ENCODE data around the gene TMEM131. TPM values are rescaled to one million over a fixed set of nuclear protein-coding genes. Genes with fewer than 3 reads are reported as not detected.

Gene TMEM131
- total and polyA plus RNA-seq, 9 donors = 25.4 to 54.7 (median 41.6) TPM

DNA sequence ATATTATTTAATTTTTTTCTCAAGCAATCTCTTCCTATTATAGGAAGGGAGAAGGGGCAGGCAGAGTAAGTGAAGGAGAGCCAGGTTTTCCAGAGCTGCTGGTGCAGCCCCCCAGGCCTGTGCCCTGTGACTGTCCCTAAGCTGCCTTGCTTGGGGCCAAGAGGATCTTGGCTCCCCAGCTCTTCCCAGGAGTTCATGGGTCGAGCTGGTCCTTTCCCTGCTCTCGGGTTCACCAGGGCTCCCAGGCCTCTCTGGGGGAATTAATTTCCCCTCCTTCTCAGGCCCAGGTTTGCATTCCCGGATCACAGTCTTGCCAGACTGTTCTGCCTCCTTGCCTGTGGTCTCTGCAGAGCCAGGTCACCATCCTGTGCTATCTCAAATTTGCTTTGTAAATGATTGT is 12.7 kb upstream of the TMEM131 start:
- Histone ChIP-seq H3K9me3 (replicated peaks; ENCODE audit: control insufficient read depth, low read depth, low read length) (no peaks in the 10 kb centered on the region), H3K36me3 (ENCODE audit: control insufficient read depth, insufficient read depth, low read length) (no peaks in the 10 kb centered on the region), H3K27me3 (ENCODE audit: control insufficient read depth, insufficient read depth, low read length) (no peaks in the 10 kb centered on the region), H3K4me1 (ENCODE audit: control insufficient read depth, insufficient read depth, low read length) (peaks cover 17% of the 10 kb centered on the region), H3K4me3 (ENCODE audit: low read length) (no peak overlapping the region), H3K27ac (ENCODE audit: low read length) (no peak overlapping the region)
- WGBS (ENCODE audit: insufficient coverage) = 40% methylated on average over 1 of the region's 3 CpGs
- no peak for DNase-seq

DNA sequence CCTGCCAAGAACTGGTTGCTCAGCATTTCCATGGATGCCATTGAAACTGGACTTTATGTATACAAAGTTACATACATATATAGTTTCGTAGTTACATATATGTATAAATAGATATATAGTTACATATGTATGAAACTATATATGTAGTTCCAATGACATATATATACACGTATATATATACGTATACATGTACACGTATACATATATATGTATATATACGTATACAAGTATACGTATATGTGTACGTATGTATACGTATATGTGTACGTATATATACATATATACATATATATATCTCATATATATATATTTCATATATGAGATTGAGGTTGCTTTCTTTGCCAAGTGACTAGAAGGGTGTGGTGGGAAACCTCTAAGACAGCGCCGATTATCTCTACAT is 10.6 kb upstream of the TMEM131 start:
- Histone ChIP-seq H3K36me3 (ENCODE audit: control insufficient read depth, insufficient read depth, low read length) (no peaks in the 10 kb centered on the region), H3K27me3 (ENCODE audit: control insufficient read depth, insufficient read depth, low read length) (no peaks in the 10 kb centered on the region), H3K27ac (ENCODE audit: low read length) (no peak overlapping the region), H3K4me1 (ENCODE audit: control insufficient read depth, insufficient read depth, low read length) (peaks cover 13% of the 10 kb centered on the region), H3K4me3 (ENCODE audit: low read length) (no peak overlapping the region), H3K9me3 (replicated peaks; ENCODE audit: control insufficient read depth, low read depth, low read length) (no peaks in the 10 kb centered on the region)
- no CpG with 5 or more reads among the region's 11 CpGs for WGBS (ENCODE audit: insufficient coverage)
- DNase-seq = no peak

DNA sequence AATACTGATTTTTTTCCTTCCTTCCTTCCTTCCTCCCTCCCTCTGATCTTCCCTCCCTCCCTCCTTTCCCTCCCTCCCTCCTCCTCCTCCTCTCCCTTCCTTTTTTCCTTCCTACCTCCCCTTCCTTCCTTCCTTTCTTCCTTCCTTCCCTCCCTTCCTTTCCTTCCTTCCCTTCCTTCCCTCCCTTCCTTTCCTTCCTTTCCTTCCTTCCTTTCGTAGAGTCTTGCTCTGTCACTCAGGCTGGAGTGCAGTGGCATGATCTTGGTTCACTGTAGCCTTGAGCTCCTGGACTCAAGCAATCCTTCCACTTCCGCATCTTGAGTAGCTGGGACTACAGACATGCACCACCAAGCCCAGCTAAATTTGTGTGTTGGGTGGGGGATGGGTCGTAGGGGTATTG is 8.9 kb upstream of the TMEM131 start:
- Histone ChIP-seq H3K27me3 (ENCODE audit: control insufficient read depth, insufficient read depth, low read length) (no peaks in the 10 kb centered on the region), H3K4me3 (ENCODE audit: low read length) (no peak overlapping the region), H3K36me3 (ENCODE audit: control insufficient read depth, insufficient read depth, low read length) (no peaks in the 10 kb centered on the region), H3K4me1 (ENCODE audit: control insufficient read depth, insufficient read depth, low read length) (peaks cover 3% of the 10 kb centered on the region), H3K27ac (ENCODE audit: low read length) (no peak overlapping the region), H3K9me3 (replicated peaks; ENCODE audit: control insufficient read depth, low read depth, low read length) (no peaks in the 10 kb centered on the region)
- WGBS (ENCODE audit: insufficient coverage) = no CpG with 5 or more reads among the region's 3 CpGs
- no peak for DNase-seq

DNA sequence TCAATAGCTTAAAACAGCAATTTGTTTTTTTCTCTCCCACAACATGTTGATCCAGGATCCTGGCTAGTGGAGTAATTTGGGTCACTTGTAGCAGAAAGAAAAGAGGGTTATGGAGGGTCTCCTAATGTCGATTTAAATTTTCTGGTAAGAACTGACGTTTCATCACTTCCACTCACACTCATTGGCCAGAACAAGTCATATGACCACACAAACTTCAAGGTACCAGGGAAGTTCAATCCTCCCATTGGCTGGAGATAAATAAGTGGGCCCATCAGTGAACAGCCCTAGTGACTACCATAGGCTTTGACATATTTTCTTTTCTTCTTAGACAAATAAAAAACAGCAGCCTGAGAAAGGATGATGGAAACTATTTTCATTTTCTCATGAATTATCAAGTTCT is 8.3 kb upstream of the TMEM131 start:
- DNase-seq = no peak
- peaks cover 3% of the 10 kb centered on the region for H3K4me1 ChIP-seq (ENCODE audit: control insufficient read depth, insufficient read depth, low read length)
- no peak overlapping the region for H3K4me3 ChIP-seq (ENCODE audit: low read length)
- no peaks in the 10 kb centered on the region for H3K27me3 ChIP-seq (ENCODE audit: control insufficient read depth, insufficient read depth, low read length)
- no CpG with 5 or more reads among the region's 2 CpGs for WGBS (ENCODE audit: insufficient coverage)
- no peaks in the 10 kb centered on the region for H3K36me3 ChIP-seq (ENCODE audit: control insufficient read depth, insufficient read depth, low read length)
- H3K27ac ChIP-seq (ENCODE audit: low read length) = no peak overlapping the region
- no peaks in the 10 kb centered on the region for H3K9me3 ChIP-seq (replicated peaks; ENCODE audit: control insufficient read depth, low read depth, low read length)

DNA sequence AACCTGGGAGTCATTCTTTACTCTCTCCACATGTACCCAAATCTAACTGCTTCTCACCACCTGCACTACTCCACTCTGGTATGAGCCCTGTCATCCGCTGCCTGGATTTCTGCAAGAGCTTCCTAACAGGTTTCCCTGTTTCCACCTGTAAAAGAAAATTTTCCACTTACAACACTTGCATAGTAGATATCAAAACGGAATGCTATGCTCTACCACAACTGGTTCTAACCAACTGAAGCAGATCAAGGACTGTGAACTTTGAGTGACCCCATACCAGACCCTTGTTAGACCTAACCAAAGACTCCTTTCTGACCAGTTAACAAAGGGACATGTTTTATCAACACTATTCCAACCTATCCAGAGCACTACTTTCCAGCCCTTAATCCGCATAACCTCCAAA is 3.8 kb upstream of the TMEM131 start:
- 88% methylated on average over 2 of the region's 3 CpGs for WGBS (ENCODE audit: insufficient coverage)
- DNase-seq = no peak
- no peaks in the 10 kb centered on the region for H3K36me3 ChIP-seq (ENCODE audit: control insufficient read depth, insufficient read depth, low read length)
- no peaks in the 10 kb centered on the region for H3K27me3 ChIP-seq (ENCODE audit: control insufficient read depth, insufficient read depth, low read length)
- H3K27ac ChIP-seq (ENCODE audit: low read length) = no peak overlapping the region
- peaks cover 18% of the 10 kb centered on the region for H3K4me1 ChIP-seq (ENCODE audit: control insufficient read depth, insufficient read depth, low read length)
- H3K4me3 ChIP-seq (ENCODE audit: low read length) = no peak overlapping the region
- no peaks in the 10 kb centered on the region for H3K9me3 ChIP-seq (replicated peaks; ENCODE audit: control insufficient read depth, low read depth, low read length)

DNA sequence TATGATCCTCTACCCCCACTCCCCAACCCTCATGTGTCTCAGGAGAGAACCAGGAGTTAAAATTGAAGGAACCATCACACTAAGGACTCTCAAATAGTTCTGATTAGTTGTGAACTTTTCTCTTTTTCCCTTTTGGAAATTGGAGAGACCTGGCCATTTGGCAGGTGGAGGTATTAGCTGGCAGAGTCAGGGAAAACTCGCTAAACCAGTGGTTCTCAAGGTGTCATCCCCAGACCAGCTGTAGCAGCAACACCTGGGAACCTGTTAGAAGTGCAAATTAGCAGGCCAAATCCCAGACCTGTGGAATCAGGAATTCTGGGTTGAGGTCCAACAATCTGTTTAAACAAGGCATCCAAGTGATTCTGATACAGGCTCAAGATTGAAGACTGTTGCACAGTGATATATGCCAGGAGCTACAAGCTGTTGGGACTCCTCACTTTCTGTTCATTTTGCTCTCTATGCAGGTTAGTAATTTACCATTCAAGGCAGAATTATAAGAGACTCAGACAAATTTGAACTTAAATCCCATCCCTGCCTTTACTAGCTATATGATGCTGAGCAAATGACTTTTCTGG is 2.8 kb upstream of the TMEM131 start:
- H3K9me3 ChIP-seq (replicated peaks; ENCODE audit: control insufficient read depth, low read depth, low read length) = no peaks in the 10 kb centered on the region
- peaks cover 22% of the 10 kb centered on the region for H3K4me1 ChIP-seq (ENCODE audit: control insufficient read depth, insufficient read depth, low read length)
- H3K36me3 ChIP-seq (ENCODE audit: control insufficient read depth, insufficient read depth, low read length) = no peaks in the 10 kb centered on the region
- H3K27me3 ChIP-seq (ENCODE audit: control insufficient read depth, insufficient read depth, low read length) = no peaks in the 10 kb centered on the region
- 38% methylated on average over 1 of the region's 1 CpG for WGBS (ENCODE audit: insufficient coverage)
- H3K4me3 ChIP-seq (ENCODE audit: low read length) = no peak overlapping the region
- no peak overlapping the region for H3K27ac ChIP-seq (ENCODE audit: low read length)
- no peak for DNase-seq

DNA sequence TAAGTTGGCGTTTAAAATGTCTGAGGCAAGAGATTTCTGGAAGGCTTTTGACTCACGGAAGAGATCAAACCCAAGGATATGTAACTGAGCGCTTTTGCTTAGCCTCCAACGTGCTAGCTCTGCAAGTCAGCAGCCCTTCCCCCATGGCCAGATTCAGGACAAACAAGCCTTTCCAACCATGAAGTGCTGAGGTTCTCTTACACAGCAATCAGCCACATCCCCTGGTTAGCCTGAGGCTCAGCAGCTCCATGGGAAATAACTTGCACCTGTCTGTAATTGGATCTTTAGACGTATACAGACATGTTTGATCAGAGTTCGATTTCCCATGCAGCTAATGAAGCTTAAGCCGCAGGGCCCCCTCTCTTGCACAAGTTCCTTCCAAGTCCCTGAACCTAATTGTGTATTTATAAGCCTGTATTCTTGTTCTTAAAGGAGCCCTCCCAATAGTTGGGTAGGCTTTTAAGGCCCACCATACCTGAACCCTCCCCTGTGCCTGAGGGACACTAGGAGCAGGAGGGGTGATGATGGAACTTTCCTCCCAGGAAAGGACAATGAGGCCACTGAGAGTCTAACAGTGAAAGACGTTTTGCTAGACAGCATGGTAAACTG is 2.1 kb upstream of the TMEM131 start:
- peak; percentile 36 for DNase-seq
- Histone ChIP-seq H3K27me3 (ENCODE audit: control insufficient read depth, insufficient read depth, low read length) (no peaks in the 10 kb centered on the region), H3K27ac (ENCODE audit: low read length) (no peak overlapping the region), H3K9me3 (replicated peaks; ENCODE audit: control insufficient read depth, low read depth, low read length) (no peaks in the 10 kb centered on the region), H3K36me3 (ENCODE audit: control insufficient read depth, insufficient read depth, low read length) (no peaks in the 10 kb centered on the region), H3K4me3 (ENCODE audit: low read length) (no peak overlapping the region), H3K4me1 (ENCODE audit: control insufficient read depth, insufficient read depth, low read length) (peaks cover 23% of the 10 kb centered on the region)
- 62% methylated on average over 3 of the region's 8 CpGs for WGBS (ENCODE audit: insufficient coverage)

DNA sequence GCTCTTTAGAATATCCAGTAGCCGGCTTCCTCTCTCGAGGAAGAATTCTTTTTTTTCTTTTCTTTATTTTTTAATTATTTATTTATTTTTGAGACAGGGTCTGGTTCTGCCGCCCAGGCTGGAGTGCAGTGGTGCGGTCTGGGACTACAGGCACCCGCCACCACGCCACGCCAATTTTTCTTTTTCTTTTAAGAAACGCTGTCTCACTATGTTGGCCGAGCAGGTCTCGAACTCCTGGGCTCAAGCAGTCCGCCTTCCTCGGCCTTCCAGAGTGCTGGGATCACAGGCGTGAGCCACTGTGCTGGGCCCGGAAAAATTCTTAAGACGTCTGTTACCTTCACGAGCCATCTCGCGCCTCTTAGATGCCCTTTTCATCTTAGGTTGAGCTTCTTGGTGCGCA is 931 bp upstream of the TMEM131 start:
- H3K27me3 ChIP-seq (ENCODE audit: control insufficient read depth, insufficient read depth, low read length) = no peaks in the 10 kb centered on the region
- WGBS (ENCODE audit: insufficient coverage) = 89% methylated on average over 15 of the region's 19 CpGs
- H3K36me3 ChIP-seq (ENCODE audit: control insufficient read depth, insufficient read depth, low read length) = no peaks in the 10 kb centered on the region
- H3K4me1 ChIP-seq (ENCODE audit: control insufficient read depth, insufficient read depth, low read length) = peaks cover 23% of the 10 kb centered on the region
- no peak for DNase-seq
- peak overlapping the region; percentile 81 for H3K4me3 ChIP-seq (ENCODE audit: low read length)
- no peaks in the 10 kb centered on the region for H3K9me3 ChIP-seq (replicated peaks; ENCODE audit: control insufficient read depth, low read depth, low read length)
- peak overlapping the region; percentile 98 for H3K27ac ChIP-seq (ENCODE audit: low read length)

DNA sequence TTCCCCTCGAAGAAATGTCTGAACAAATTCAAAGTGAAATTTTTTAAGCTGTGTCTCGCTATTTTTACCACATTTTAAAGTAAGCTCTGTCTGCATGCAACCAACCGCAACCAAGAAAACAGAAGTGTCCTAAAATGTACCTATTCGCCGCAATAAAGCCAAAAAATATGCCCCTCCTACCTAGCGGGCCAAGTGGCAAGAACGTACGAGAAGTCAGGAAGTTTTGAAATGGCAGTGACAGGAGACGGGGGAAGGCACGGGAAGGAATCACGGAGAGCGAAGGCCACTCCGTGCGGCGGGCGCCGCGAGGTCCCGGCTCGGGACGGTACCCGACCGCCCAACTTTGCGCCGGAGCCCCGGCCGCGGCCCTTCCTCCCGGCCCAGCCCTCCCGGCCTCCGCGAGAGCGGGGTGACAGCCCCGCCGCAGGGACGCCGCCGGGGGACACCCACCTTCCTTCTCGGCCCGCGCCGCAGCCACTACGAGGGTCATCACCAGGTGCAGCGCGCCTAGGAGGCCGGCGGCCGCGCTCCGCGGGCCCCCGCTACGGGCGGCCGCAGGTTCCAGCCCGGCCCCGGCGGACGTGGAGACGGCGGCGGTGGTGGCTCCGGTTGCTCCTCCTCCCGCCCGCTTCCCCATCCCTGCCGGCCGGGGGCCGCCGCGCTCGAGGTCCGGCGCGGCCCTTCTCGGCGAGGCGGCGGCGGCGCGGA is 568 bp downstream of the TMEM131 start:
- H3K27me3 ChIP-seq (ENCODE audit: control insufficient read depth, insufficient read depth, low read length) = no peaks in the 10 kb centered on the region
- H3K36me3 ChIP-seq (ENCODE audit: control insufficient read depth, insufficient read depth, low read length) = no peaks in the 10 kb centered on the region
- WGBS (ENCODE audit: insufficient coverage) = under 1% methylated on average over 73 of the region's 81 CpGs
- no peaks in the 10 kb centered on the region for H3K9me3 ChIP-seq (replicated peaks; ENCODE audit: control insufficient read depth, low read depth, low read length)
- peaks cover 23% of the 10 kb centered on the region for H3K4me1 ChIP-seq (ENCODE audit: control insufficient read depth, insufficient read depth, low read length)
- H3K27ac ChIP-seq (ENCODE audit: low read length) = peak overlapping the region; percentile 98
- peak overlapping the region; percentile 81 for H3K4me3 ChIP-seq (ENCODE audit: low read length)
- DNase-seq = peak; percentile 61

DNA sequence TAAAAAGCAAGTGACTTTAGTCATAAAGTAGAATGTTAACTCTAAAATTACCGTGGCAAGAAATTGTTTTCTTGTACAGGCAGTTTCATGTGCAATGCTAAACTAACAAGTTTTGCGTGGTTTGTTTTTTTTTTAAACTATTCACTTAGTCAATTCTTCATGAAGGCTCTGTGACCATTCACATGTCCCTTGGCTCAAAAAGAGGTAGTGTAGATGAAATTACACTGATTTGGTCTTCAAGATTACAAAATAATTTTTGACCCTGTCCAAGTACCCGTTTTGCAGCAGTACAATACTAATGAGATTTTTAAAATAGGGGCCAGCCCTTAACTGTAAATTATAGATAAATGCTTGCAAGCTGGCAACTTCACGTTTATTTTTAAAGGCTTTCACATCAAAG is 1.3 kb downstream of the TMEM131 start:
- WGBS (ENCODE audit: insufficient coverage) = no CpG with 5 or more reads among the region's 4 CpGs
- H3K27me3 ChIP-seq (ENCODE audit: control insufficient read depth, insufficient read depth, low read length) = no peaks in the 10 kb centered on the region
- DNase-seq = no peak
- H3K27ac ChIP-seq (ENCODE audit: low read length) = peak overlapping the region; percentile 98
- peaks cover 23% of the 10 kb centered on the region for H3K4me1 ChIP-seq (ENCODE audit: control insufficient read depth, insufficient read depth, low read length)
- no peaks in the 10 kb centered on the region for H3K9me3 ChIP-seq (replicated peaks; ENCODE audit: control insufficient read depth, low read depth, low read length)
- H3K4me3 ChIP-seq (ENCODE audit: low read length) = peak overlapping the region; percentile 81
- H3K36me3 ChIP-seq (ENCODE audit: control insufficient read depth, insufficient read depth, low read length) = no peaks in the 10 kb centered on the region
